ENCODE results near the gene TTLL6. TPM values are rescaled to one million over a fixed set of nuclear protein-coding genes. Genes with fewer than 3 reads are reported as not detected.

The TTLL6 gene
- total and polyA plus RNA-seq, 2 donors (not counting 3 experiments of a cell fraction or from before 2014, with no cell fraction given): not detected

- H3K27ac ChIP-seq (ENCODE audit: insufficient read depth, low read depth, low read length): no peak overlapping the region
- ChIA-PET POLR2A (no interaction called here), CTCF (interaction anchor here (0.9 to 6.8 kb wide), 8 partner anchors 8 to 181 kb away, joined by 3 to 44 read pairs (median 4); partner anchors contain the start of gene TTLL6)
- H3K4me2 ChIP-seq (ENCODE audit: insufficient read depth, low read length): no peak overlapping the region
- H3K9me1 ChIP-seq (replicated peaks; ENCODE audit: control insufficient read depth, extremely low read depth, insufficient read depth, low read length): no peaks in the 10 kb centered on the region
- no peak for FAIRE-seq
- H3K9ac ChIP-seq (replicated peaks; ENCODE audit: extremely low read depth, insufficient read depth, low read length): no peak overlapping the region
- TF ChIP-seq JUN (IDR thresholded peaks at IDR 0.05; ENCODE audit: borderline replicate concordance, insufficient read depth, insufficient read length, low read depth): no peak
- TF ChIP-seq POLR2AphosphoS5 (IDR thresholded peaks at IDR 0.05; ENCODE audit: insufficient read depth, low read depth, low read length): no peak
- no peak for TF ChIP-seq FOS (IDR thresholded peaks at IDR 0.05; ENCODE audit: borderline replicate concordance, insufficient read depth, low read length)
- TF ChIP-seq GATA2 (IDR thresholded peaks at IDR 0.05; ENCODE audit: insufficient read depth, insufficient read length, low read depth, low read length): no peak
- TF ChIP-seq EZH2 (IDR thresholded peaks at IDR 0.05; ENCODE audit: borderline replicate concordance, low read depth, low read length, severe bottlenecking): no peak
- no peaks in the 10 kb centered on the region for H4K20me1 ChIP-seq (replicated peaks; ENCODE audit: control insufficient read depth, extremely low read depth, insufficient read depth, low read length)
- no peak for DNase-seq (ENCODE audit: low read depth, low spot score)
- no peak overlapping the region for H2AFZ ChIP-seq (ENCODE audit: low read depth, low read length)
- no peaks in the 10 kb centered on the region for H3K4me1 ChIP-seq (ENCODE audit: control insufficient read depth, extremely low read depth, insufficient read depth, low read length)
- peaks cover 2 to 4% of the 10 kb centered on the region in 2 experiments for H3K36me3 ChIP-seq (ENCODE audit: control insufficient read depth in 2 of 2, extremely low read depth in 1 of 2, insufficient read depth in 2 of 2, low read length in 2 of 2)
- H3K4me3 ChIP-seq (replicated peaks in 1 of 3; ENCODE audit: insufficient read depth in 1 of 3, low read depth in 1 of 3, low read length in 3 of 3): no peak overlapping the region
- intact Hi-C loops (cut with micrococcal nuclease) (no loop called here), dilution Hi-C loops (cut with MboI; ENCODE audit: extremely low pct_ligation_motif_present, low sequenced_read_pairs) (no loop called here)
- no peaks in the 10 kb centered on the region for H3K27me3 ChIP-seq (ENCODE audit: control insufficient read depth in 2 of 2, insufficient read depth in 2 of 2, low read length in 2 of 2)
- H3K9me3 ChIP-seq (replicated peaks; ENCODE audit: control insufficient read depth, insufficient read depth, low read length): no peaks in the 10 kb centered on the region
- no peaks in the 10 kb centered on the region for H3K79me2 ChIP-seq (ENCODE audit: control insufficient read depth, insufficient read depth, low read length)
- BruUV-seq (replicated peaks): no TSS peak
These were observed 43.0 kb upstream of the TTLL6 start for GRCh38 chr17:48860034-48860433.

DNA sequence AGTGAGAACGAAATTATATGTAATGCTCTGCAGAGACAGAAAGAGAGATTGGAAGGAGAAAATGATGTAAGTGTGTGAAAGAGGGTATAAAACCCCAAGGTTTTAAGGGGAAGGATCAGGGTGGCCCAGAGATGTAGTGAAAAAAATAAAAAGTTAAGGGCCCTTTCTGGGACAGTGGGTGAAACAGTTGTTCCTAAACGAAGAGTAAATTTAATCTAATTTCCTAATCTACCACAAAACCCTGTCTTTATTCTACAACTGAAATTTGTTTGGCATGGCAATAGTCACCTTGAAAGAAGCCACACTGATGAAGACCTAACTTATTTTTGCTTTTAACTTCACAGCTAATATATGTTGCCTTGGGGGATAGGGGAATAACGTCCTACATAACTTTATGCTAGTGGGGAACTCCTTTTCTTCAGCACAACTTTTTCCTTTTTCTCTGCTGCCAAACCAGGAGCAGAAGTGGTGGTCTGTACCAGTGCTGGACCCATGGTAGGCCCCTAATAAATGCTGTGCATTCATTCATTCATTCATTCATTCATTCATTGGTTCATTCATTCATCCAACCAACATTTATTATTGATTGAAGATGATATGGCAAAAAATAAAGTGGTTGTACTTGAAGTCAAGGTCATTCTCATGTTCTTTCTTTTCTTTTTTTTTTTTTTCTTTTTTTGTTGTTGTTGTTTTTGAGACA is 39.2 kb upstream of the TTLL6 start:
- FAIRE-seq (no peak), DNase-seq (ENCODE audit: low read depth, low spot score) (no peak)
- H3K36me3 ChIP-seq (ENCODE audit: control insufficient read depth in 2 of 2, extremely low read depth in 1 of 2, insufficient read depth in 2 of 2, low read length in 2 of 2): peaks cover 5 to 6% of the 10 kb centered on the region in 2 experiments
- intact Hi-C loops (cut with micrococcal nuclease) (no loop called here), dilution Hi-C loops (cut with MboI; ENCODE audit: extremely low pct_ligation_motif_present, low sequenced_read_pairs) (no loop called here)
- no TSS peak for BruUV-seq (replicated peaks)
- ChIA-PET CTCF (no interaction called here), POLR2A (interaction anchor here (0.7 kb wide), 1 partner anchor 338 kb away, joined by 3 read pairs; no protein-coding TSS in a partner anchor)
- H3K4me2 ChIP-seq (ENCODE audit: insufficient read depth, low read length): no peak overlapping the region
- no peaks in the 10 kb centered on the region for H3K79me2 ChIP-seq (ENCODE audit: control insufficient read depth, insufficient read depth, low read length)
- no peaks in the 10 kb centered on the region for H3K9me3 ChIP-seq (replicated peaks; ENCODE audit: control insufficient read depth, insufficient read depth, low read length)
- no peaks in the 10 kb centered on the region for H4K20me1 ChIP-seq (replicated peaks; ENCODE audit: control insufficient read depth, extremely low read depth, insufficient read depth, low read length)
- H3K4me3 ChIP-seq (replicated peaks in 1 of 3; ENCODE audit: insufficient read depth in 1 of 3, low read depth in 1 of 3, low read length in 3 of 3): no peak overlapping the region
- no peak for TF ChIP-seq POLR2A (IDR thresholded peaks at IDR 0.05; ENCODE audit: low read depth, low read length)
- no peak for TF ChIP-seq POLR2AphosphoS5 (IDR thresholded peaks at IDR 0.05; ENCODE audit: insufficient read depth, low read depth, low read length)
- TF ChIP-seq EZH2 (IDR thresholded peaks at IDR 0.05; ENCODE audit: borderline replicate concordance, low read depth, low read length, severe bottlenecking): no peak
- TF ChIP-seq JUN (IDR thresholded peaks at IDR 0.05; ENCODE audit: borderline replicate concordance, insufficient read depth, insufficient read length, low read depth): no peak
- TF ChIP-seq, protein P1, sequence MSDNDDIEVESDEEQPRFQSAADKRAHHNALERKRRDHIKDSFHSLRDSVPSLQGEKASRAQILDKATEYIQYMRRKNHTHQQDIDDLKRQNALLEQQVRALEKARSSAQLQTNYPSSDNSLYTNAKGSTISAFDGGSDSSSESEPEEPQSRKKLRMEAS (IDR thresholded peaks at IDR 0.05; ENCODE audit: insufficient read depth, insufficient read length): no peak
- no peak for TF ChIP-seq MYC (IDR thresholded peaks at IDR 0.05; ENCODE audit: low read depth, low read length)
- TF ChIP-seq FOS (IDR thresholded peaks at IDR 0.05; ENCODE audit: borderline replicate concordance, insufficient read depth, low read length): no peak
- TF ChIP-seq GATA2 (IDR thresholded peaks at IDR 0.05; ENCODE audit: insufficient read depth, insufficient read length, low read depth, low read length): no peak
- TF ChIP-seq CTCF (IDR thresholded peaks at IDR 0.05; ENCODE audit: extremely low read depth in 1 of 2, insufficient read depth in 1 of 2, low read depth in 1 of 2, low read length in 2 of 2): no peak
- H3K9me1 ChIP-seq (replicated peaks; ENCODE audit: control insufficient read depth, extremely low read depth, insufficient read depth, low read length): no peaks in the 10 kb centered on the region
- no peak overlapping the region for H3K27ac ChIP-seq (ENCODE audit: insufficient read depth, low read depth, low read length)
- H3K9ac ChIP-seq (replicated peaks; ENCODE audit: extremely low read depth, insufficient read depth, low read length): no peak overlapping the region
- H3K27me3 ChIP-seq (ENCODE audit: control insufficient read depth in 2 of 2, insufficient read depth in 2 of 2, low read length in 2 of 2): no peaks in the 10 kb centered on the region
- H3K4me1 ChIP-seq (ENCODE audit: control insufficient read depth, extremely low read depth, insufficient read depth, low read length): no peaks in the 10 kb centered on the region
- no peak overlapping the region for H2AFZ ChIP-seq (ENCODE audit: low read depth, low read length)
